Erythroblast (primary cell): ENCODE data around the gene SF3B3.

Experiments used
- GATA1 ChIP-seq: IDR thresholded peaks from 2 replicates; pipeline ENCODE4 v1.6.1; 2011; ENCODE audit warnings: low read depth, mild to moderate bottlenecking, control low read depth, low read length, moderate library complexity
- POLR2A ChIP-seq: IDR thresholded peaks from 2 replicates; pipeline ENCODE4 v1.6.1; 2011; ENCODE audit warnings: mild to moderate bottlenecking, low read length

DNA sequence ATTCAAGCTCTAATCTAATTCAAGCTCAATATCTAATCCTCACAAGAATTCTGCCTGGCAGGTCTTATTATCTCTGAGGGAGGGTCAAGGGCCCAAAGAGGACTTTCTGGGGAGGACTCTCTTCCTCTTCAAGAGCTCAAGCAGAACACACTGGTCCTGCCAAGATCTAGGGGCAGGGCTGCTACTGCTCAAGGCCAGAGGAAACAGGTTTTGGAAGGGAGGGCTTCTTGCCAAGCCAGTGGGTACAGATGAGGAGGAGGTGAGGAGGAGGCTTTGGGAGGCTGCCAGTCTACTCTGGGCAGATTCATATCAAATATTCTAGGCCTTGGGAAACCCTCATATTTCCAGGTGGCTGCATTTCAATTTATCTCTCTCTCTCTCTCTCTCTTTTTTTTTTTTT lies 71.0 kb downstream of the SF3B3 start:
- no peak for TF ChIP-seq POLR2A
- no peak for TF ChIP-seq GATA1
